MM.1S (cell line): ENCODE results near the gene CAPZA2.

Experiments
- EZH2 ChIP-seq: fragments of 300-600 bp; sonication (generic); optimal IDR thresholded peaks from 2 replicates; pipeline ENCODE3; 2017; ENCODE audit warnings: low read depth, mild to moderate bottlenecking, antibody characterized with exemption, low read length, mixed read lengths
- EZH2phosphoT487 ChIP-seq: fragments of 300-600 bp; sonication (generic); IDR thresholded peaks from 2 replicates; pipeline ENCODE4 v1.6.1; 2018; ENCODE audit warnings: antibody characterized with exemption, low read length
- TF ChIP-seq, protein P1 (sequence below): fragments of 300-600 bp; sonication (generic); IDR thresholded peaks from 2 replicates; pipeline ENCODE4 v1.5.1; 2016; ENCODE audit warnings: antibody characterized with exemption, low read length, mixed read lengths

DNA sequence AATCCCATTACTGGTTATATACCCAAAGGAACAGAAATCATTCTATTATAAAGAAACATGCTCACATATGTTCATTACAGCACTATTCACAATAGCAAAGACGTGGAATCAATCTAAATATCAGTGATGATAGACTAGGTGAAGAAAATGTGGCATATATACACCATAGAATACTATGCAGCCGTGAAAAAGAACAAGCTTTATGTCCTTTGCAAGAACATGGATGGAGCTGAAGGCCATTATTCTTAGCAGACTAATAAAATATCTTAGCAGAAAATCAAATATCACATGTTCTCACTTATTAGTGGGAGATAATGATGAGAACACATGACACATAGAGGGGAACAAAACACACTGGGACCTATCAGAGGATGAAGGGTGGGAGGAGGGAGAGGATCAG lies 38.8 kb downstream of the CAPZA2 start:
- TF ChIP-seq, protein P1, sequence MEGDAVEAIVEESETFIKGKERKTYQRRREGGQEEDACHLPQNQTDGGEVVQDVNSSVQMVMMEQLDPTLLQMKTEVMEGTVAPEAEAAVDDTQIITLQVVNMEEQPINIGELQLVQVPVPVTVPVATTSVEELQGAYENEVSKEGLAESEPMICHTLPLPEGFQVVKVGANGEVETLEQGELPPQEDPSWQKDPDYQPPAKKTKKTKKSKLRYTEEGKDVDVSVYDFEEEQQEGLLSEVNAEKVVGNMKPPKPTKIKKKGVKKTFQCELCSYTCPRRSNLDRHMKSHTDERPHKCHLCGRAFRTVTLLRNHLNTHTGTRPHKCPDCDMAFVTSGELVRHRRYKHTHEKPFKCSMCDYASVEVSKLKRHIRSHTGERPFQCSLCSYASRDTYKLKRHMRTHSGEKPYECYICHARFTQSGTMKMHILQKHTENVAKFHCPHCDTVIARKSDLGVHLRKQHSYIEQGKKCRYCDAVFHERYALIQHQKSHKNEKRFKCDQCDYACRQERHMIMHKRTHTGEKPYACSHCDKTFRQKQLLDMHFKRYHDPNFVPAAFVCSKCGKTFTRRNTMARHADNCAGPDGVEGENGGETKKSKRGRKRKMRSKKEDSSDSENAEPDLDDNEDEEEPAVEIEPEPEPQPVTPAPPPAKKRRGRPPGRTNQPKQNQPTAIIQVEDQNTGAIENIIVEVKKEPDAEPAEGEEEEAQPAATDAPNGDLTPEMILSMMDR = no peak
- TF ChIP-seq EZH2 (no peak), EZH2phosphoT487 (no peak)
